ENCODE measurements around the gene AGAP9.
"Not testable (repeated sequence)": the region's sequence is repeated elsewhere in the genome, so short reads cannot be mapped to it uniquely, and the experiment has no call there.

- TF ChIP-seq CTCF, POLR2A (IDR thresholded peaks at IDR 0.05): not testable (repeated sequence)
Observed at GRCh38 chr10:47455350-47456078, 67.9 kb downstream of the AGAP9 start.

All from esophagus squamous epithelium (tissue), 4 donors.